Neural cell (in vitro differentiated cells): ENCODE data around the gene SCRN2. TPM values are rescaled to one million over a fixed set of nuclear protein-coding genes. Genes with fewer than 3 reads are reported as not detected.

Source experiments
- H2AFZ ChIP-seq: fragments of 200-600, 300-800 bp; sonication (generic), shearing (Covaris generic); 2 replicates; pipeline ENCODE4 v1.6.0; 2014; ENCODE audit warnings: low read depth, mild to moderate bottlenecking, antibody characterized with exemption, low read length, moderate library complexity
- H3F3A ChIP-seq: fragments of 200-600 bp; shearing (Covaris generic); 2 replicates; pipeline ENCODE4 v1.6.1; 2016; ENCODE audit warnings: mild to moderate bottlenecking, moderate library complexity, mixed read lengths, antibody characterized with exemption, low read length; ENCODE audit not compliant: insufficient read depth, poor library complexity, severe bottlenecking
- H3K27ac ChIP-seq: fragments of 200-600, 300-800 bp; sonication (generic), shearing (Covaris generic); 2 replicates; pipeline ENCODE4 v1.5.1; 2014; ENCODE audit warnings: mild to moderate bottlenecking, low read length, moderate library complexity
- H3K27me3 ChIP-seq: fragments of 300-800, 200-600 bp; sonication (generic), shearing (Covaris generic); 2 replicates; pipeline ENCODE4 v1.6.0; 2014; ENCODE audit warnings: mild to moderate bottlenecking, low read depth, low read length, moderate library complexity; ENCODE audit not compliant: insufficient read depth
- H3K36me3 ChIP-seq: fragments of 300-800, 200-600 bp; sonication (generic), shearing (Covaris generic); 2 replicates; pipeline ENCODE4 v1.5.1; 2014; ENCODE audit warnings: mild to moderate bottlenecking, antibody characterized with exemption, low read length, moderate library complexity; ENCODE audit not compliant: insufficient read depth
- H3K4me2 ChIP-seq: fragments of 300-800, 200-600 bp; sonication (generic), shearing (Covaris generic); 2 replicates; pipeline ENCODE4 v1.6.0; 2014; ENCODE audit warnings: mild to moderate bottlenecking, low read length
- H3K4me3 ChIP-seq: fragments of 300-800, 200-600 bp; sonication (generic), shearing (Covaris generic); 2 replicates; pipeline ENCODE4 v1.5.1; 2014; ENCODE audit warnings: mild to moderate bottlenecking, low read length, moderate library complexity
- H3K79me2 ChIP-seq: fragments of 200-600 bp; shearing (Covaris generic); replicated peaks from 2 replicates; pipeline ENCODE4 v1.6.0; 2014; ENCODE audit warnings: mild to moderate bottlenecking, low read length, moderate library complexity; ENCODE audit not compliant: insufficient read depth
- H3K9ac ChIP-seq: fragments of 300-800, 200-600 bp; sonication (generic), shearing (Covaris generic); 2 replicates; pipeline ENCODE4 v1.6.1; 2016; ENCODE audit warnings: mild to moderate bottlenecking, low read length, mixed read lengths
- H3K9me2 ChIP-seq: fragments of 200-600 bp; shearing (Covaris generic); 2 replicates; pipeline ENCODE4 v1.6.1; 2016; ENCODE audit warnings: mild to moderate bottlenecking, low read length, mixed read lengths; ENCODE audit not compliant: insufficient read depth
- H3K9me3 ChIP-seq: fragments of 200-600, 300-800 bp; sonication (generic), shearing (Covaris generic); 2 replicates; pipeline ENCODE4 v1.6.1; 2016; ENCODE audit warnings: mild to moderate bottlenecking, mixed run types, low read length, moderate library complexity, mixed read lengths
- H4K20me1 ChIP-seq: fragments of 200-600 bp; shearing (Covaris generic); 2 replicates; pipeline ENCODE4 v1.6.1; 2016; ENCODE audit warnings: mild to moderate bottlenecking, mixed run types; ENCODE audit not compliant: insufficient read depth
- CTCF ChIP-seq: fragments of 450-650 bp; IDR thresholded peaks from 2 replicates; pipeline ENCODE4 v1.5.1; 2014; ENCODE audit warnings: antibody characterized with exemption, mild to moderate bottlenecking, moderate library complexity; ENCODE audit not compliant: poor library complexity, severe bottlenecking
- EP300 ChIP-seq: fragments of 450-650 bp; conservative IDR thresholded peaks from 2 replicates; pipeline ENCODE4 v1.6.1; 2014; ENCODE audit warnings: antibody characterized with exemption, mild to moderate bottlenecking, moderate library complexity; ENCODE audit not compliant: poor library complexity, severe bottlenecking
- EZH2 ChIP-seq: fragments of 200-600, 300-800 bp; shearing (Covaris generic), sonication (generic); IDR thresholded peaks from 2 replicates; pipeline ENCODE4 v1.6.1; 2014; ENCODE audit warnings: antibody characterized with exemption, low read length, borderline replicate concordance, mild to moderate bottlenecking; ENCODE audit not compliant: insufficient read depth, poor library complexity, severe bottlenecking
- MXI1 ChIP-seq: fragments of 450-650 bp; conservative IDR thresholded peaks from 2 replicates; pipeline ENCODE4 v1.6.1; 2014; ENCODE audit warnings: antibody characterized with exemption, mild to moderate bottlenecking; ENCODE audit not compliant: poor library complexity, severe bottlenecking
- POLR2AphosphoS5 ChIP-seq: IDR thresholded peaks from 2 replicates; pipeline ENCODE4 v1.6.1; 2012
- RAD21 ChIP-seq: fragments of 450-650 bp; conservative IDR thresholded peaks from 2 replicates; pipeline ENCODE4 v1.6.1; 2014; ENCODE audit warnings: antibody characterized with exemption, mild to moderate bottlenecking, moderate library complexity
- REST ChIP-seq: IDR thresholded peaks from 2 replicates; pipeline ENCODE4 v1.6.1; 2012; ENCODE audit warnings: borderline replicate concordance
- SMC3 ChIP-seq: fragments of 450-650 bp; conservative IDR thresholded peaks from 2 replicates; pipeline ENCODE4 v1.6.1; 2014; ENCODE audit warnings: antibody characterized with exemption, mild to moderate bottlenecking, moderate library complexity; ENCODE audit not compliant: poor library complexity
- TAF1 ChIP-seq: IDR thresholded peaks from 2 replicates; pipeline ENCODE4 v1.6.1; 2012; ENCODE audit warnings: low read depth
- polyA plus RNA-seq: library from polyadenylated mRNA; depleted of rRNA; stranded (reverse); fragments of >200 nt; gene quantifications from 2 replicates; pipeline ENCODE4 v1.2.3, GENCODE V29; 2014

SCRN2 gene
- polyA plus RNA-seq, 1 donor from 2014 or later, result 94.0 TPM

- H3K9ac ChIP-seq, result no peak overlapping the region
- no peaks in the 10 kb centered on the region for H3K9me3 ChIP-seq
- no peaks in the 10 kb centered on the region for H3K36me3 ChIP-seq
- H3K27me3 ChIP-seq, result peaks cover 85% of the 10 kb centered on the region
- H3K27ac ChIP-seq, result no peak overlapping the region
- H3K9me2 ChIP-seq, result no peaks in the 10 kb centered on the region
- H3K4me2 ChIP-seq, result no peak overlapping the region
- H3K79me2 ChIP-seq, result no peaks in the 10 kb centered on the region
- no peak overlapping the region for H2AFZ ChIP-seq
- H4K20me1 ChIP-seq, result no peaks in the 10 kb centered on the region
- no peak overlapping the region for H3K4me3 ChIP-seq
- H3F3A ChIP-seq, result no peaks in the 10 kb centered on the region
- TF ChIP-seq POLR2AphosphoS5 (no peak), EP300 (no peak), CTCF (no peak), EZH2 (no peak), MXI1 (no peak), TAF1 (no peak), REST (no peak), RAD21 (no peak), SMC3 (no peak)
Measured at GRCh38 chr17:47853616-47854015, 12.5 kb upstream of the SCRN2 start.

GRCh38 chr17:47852113-47852949, 11.3 kb upstream of the SCRN2 start:
- no peak overlapping the region for H3K4me3 ChIP-seq
- H3K9me2 ChIP-seq, result no peaks in the 10 kb centered on the region
- H3K9me3 ChIP-seq, result no peaks in the 10 kb centered on the region
- no peaks in the 10 kb centered on the region for H3F3A ChIP-seq
- H3K4me2 ChIP-seq, result no peak overlapping the region
- H3K79me2 ChIP-seq, result no peaks in the 10 kb centered on the region
- H4K20me1 ChIP-seq, result no peaks in the 10 kb centered on the region
- TF ChIP-seq POLR2AphosphoS5 (peak; percentile 86), RAD21 (no peak), CTCF (peak; percentile 9)
- no peak overlapping the region for H3K27ac ChIP-seq
- no peaks in the 10 kb centered on the region for H3K36me3 ChIP-seq
- H3K9ac ChIP-seq, result no peak overlapping the region
- no peak overlapping the region for H2AFZ ChIP-seq
- peaks cover 98% of the 10 kb centered on the region for H3K27me3 ChIP-seq
